ENCODE measurements around the gene DUOXA1.

The DUOXA1 gene

GRCh38 chr15:45129651-45130129 is at the start of gene DUOXA1, which contains the start of gene DUOX1:
Gene DUOXA1, minus strand, starts transcription at chr15:45129879. Its CDS starts 6,865 bp downstream, at chr15:45123014.
Gene DUOX1, plus strand, starts transcription at chr15:45129994. Its CDS starts 1,973 bp downstream, at chr15:45131967.
- Mint-ChIP-seq H3K9me3 (no peaks in the 10 kb centered on the region), H3K27me3 (ENCODE audit: low read depth) (peaks cover 86% of the 10 kb centered on the region), H3K36me3 (ENCODE audit: low read depth) (no peaks in the 10 kb centered on the region), H3K4me3 (no peak within 1 kb of the TSS), H3K27ac (no peak within 1 kb of the TSS), H3K4me1 (ENCODE audit: low read depth) (no peaks in the 10 kb centered on the region)
- peak; percentile 10 for DNase-seq (ENCODE audit: low spot score)

GRCh38 chr15:45177285-45177684 is 47.6 kb upstream of the DUOXA1 start:
- Mint-ChIP-seq H3K4me1 (ENCODE audit: low read depth) (peaks cover 11% of the 10 kb centered on the region), H3K27me3 (ENCODE audit: low read depth) (no peaks in the 10 kb centered on the region), H3K27ac (no peak overlapping the region), H3K36me3 (ENCODE audit: low read depth) (no peaks in the 10 kb centered on the region), H3K9me3 (no peaks in the 10 kb centered on the region), H3K4me3 (no peak overlapping the region)
- DNase-seq (ENCODE audit: low spot score): no peak

- no peak overlapping the region for H3K27ac Mint-ChIP-seq
- H3K36me3 Mint-ChIP-seq (ENCODE audit: low read depth): no peaks in the 10 kb centered on the region
- no peaks in the 10 kb centered on the region for H3K27me3 Mint-ChIP-seq (ENCODE audit: low read depth)
- no peak overlapping the region for H3K4me3 Mint-ChIP-seq
- no peak for DNase-seq (ENCODE audit: low spot score)
- H3K4me1 Mint-ChIP-seq (ENCODE audit: low read depth): no peaks in the 10 kb centered on the region
- H3K9me3 Mint-ChIP-seq: no peaks in the 10 kb centered on the region
Measured at GRCh38 chr15:45174577-45174976, 44.9 kb upstream of the DUOXA1 start.

GRCh38 chr15:45174069-45174468 is 44.4 kb upstream of the DUOXA1 start:
- no peak overlapping the region for H3K4me3 Mint-ChIP-seq
- DNase-seq (ENCODE audit: low spot score): no peak
- no peaks in the 10 kb centered on the region for H3K4me1 Mint-ChIP-seq (ENCODE audit: low read depth)
- no peaks in the 10 kb centered on the region for H3K27me3 Mint-ChIP-seq (ENCODE audit: low read depth)
- H3K36me3 Mint-ChIP-seq (ENCODE audit: low read depth): no peaks in the 10 kb centered on the region
- no peaks in the 10 kb centered on the region for H3K9me3 Mint-ChIP-seq
- H3K27ac Mint-ChIP-seq: no peak overlapping the region

- no peaks in the 10 kb centered on the region for H3K27me3 Mint-ChIP-seq (ENCODE audit: low read depth)
- DNase-seq (ENCODE audit: low spot score): no peak
- no peaks in the 10 kb centered on the region for H3K9me3 Mint-ChIP-seq
- H3K36me3 Mint-ChIP-seq (ENCODE audit: low read depth): no peaks in the 10 kb centered on the region
- no peak overlapping the region for H3K4me3 Mint-ChIP-seq
- peaks cover 3% of the 10 kb centered on the region for H3K4me1 Mint-ChIP-seq (ENCODE audit: low read depth)
- no peak overlapping the region for H3K27ac Mint-ChIP-seq
Measured at GRCh38 chr15:45171912-45172311, 42.2 kb upstream of the DUOXA1 start.

GRCh38 chr15:45169608-45170480 is 40.2 kb upstream of the DUOXA1 start:
- H3K36me3 Mint-ChIP-seq (ENCODE audit: low read depth): peaks cover 2% of the 10 kb centered on the region
- H3K4me1 Mint-ChIP-seq (ENCODE audit: low read depth): peaks cover 9% of the 10 kb centered on the region
- H3K4me3 Mint-ChIP-seq: no peak overlapping the region
- H3K27ac Mint-ChIP-seq: no peak overlapping the region
- DNase-seq (ENCODE audit: low spot score): no peak
- no peaks in the 10 kb centered on the region for H3K9me3 Mint-ChIP-seq
- H3K27me3 Mint-ChIP-seq (ENCODE audit: low read depth): no peaks in the 10 kb centered on the region

GRCh38 chr15:45168751-45169551 is 39.3 kb upstream of the DUOXA1 start:
- no peak overlapping the region for H3K4me3 Mint-ChIP-seq
- no peak for DNase-seq (ENCODE audit: low spot score)
- H3K27ac Mint-ChIP-seq: no peak overlapping the region
- no peaks in the 10 kb centered on the region for H3K9me3 Mint-ChIP-seq
- no peaks in the 10 kb centered on the region for H3K27me3 Mint-ChIP-seq (ENCODE audit: low read depth)
- peaks cover 9% of the 10 kb centered on the region for H3K4me1 Mint-ChIP-seq (ENCODE audit: low read depth)
- peaks cover 2% of the 10 kb centered on the region for H3K36me3 Mint-ChIP-seq (ENCODE audit: low read depth)

GRCh38 chr15:45168286-45168685 is 38.6 kb upstream of the DUOXA1 start:
- H3K27ac Mint-ChIP-seq: no peak overlapping the region
- H3K9me3 Mint-ChIP-seq: no peaks in the 10 kb centered on the region
- peaks cover 2% of the 10 kb centered on the region for H3K36me3 Mint-ChIP-seq (ENCODE audit: low read depth)
- H3K4me1 Mint-ChIP-seq (ENCODE audit: low read depth): peaks cover 9% of the 10 kb centered on the region
- DNase-seq (ENCODE audit: low spot score): no peak
- no peak overlapping the region for H3K4me3 Mint-ChIP-seq
- H3K27me3 Mint-ChIP-seq (ENCODE audit: low read depth): no peaks in the 10 kb centered on the region

GRCh38 chr15:45167631-45168205 is 38.0 kb upstream of the DUOXA1 start:
- Mint-ChIP-seq H3K4me3 (peak overlapping the region; percentile 64), H3K36me3 (ENCODE audit: low read depth) (peaks cover 2% of the 10 kb centered on the region), H3K27me3 (ENCODE audit: low read depth) (no peaks in the 10 kb centered on the region), H3K9me3 (no peaks in the 10 kb centered on the region), H3K27ac (peak overlapping the region; percentile 83), H3K4me1 (ENCODE audit: low read depth) (peaks cover 9% of the 10 kb centered on the region)
- DNase-seq (ENCODE audit: low spot score): no peak

GRCh38 chr15:45166834-45167630 is 37.4 kb upstream of the DUOXA1 start:
- Mint-ChIP-seq H3K4me1 (ENCODE audit: low read depth) (peaks cover 11% of the 10 kb centered on the region), H3K36me3 (ENCODE audit: low read depth) (peaks cover 2% of the 10 kb centered on the region), H3K27me3 (ENCODE audit: low read depth) (no peaks in the 10 kb centered on the region), H3K9me3 (no peaks in the 10 kb centered on the region), H3K4me3 (peak overlapping the region; percentile 64), H3K27ac (peak overlapping the region; percentile 83)
- DNase-seq (ENCODE audit: low spot score): peak; percentile 79

- Mint-ChIP-seq H3K27ac (peak overlapping the region; percentile 81), H3K4me3 (peak overlapping the region; percentile 83), H3K4me1 (ENCODE audit: low read depth) (peaks cover 11% of the 10 kb centered on the region), H3K36me3 (ENCODE audit: low read depth) (peaks cover 3% of the 10 kb centered on the region), H3K9me3 (no peaks in the 10 kb centered on the region), H3K27me3 (ENCODE audit: low read depth) (no peaks in the 10 kb centered on the region)
- no peak for DNase-seq (ENCODE audit: low spot score)
Measured at GRCh38 chr15:45165536-45165935, 35.9 kb upstream of the DUOXA1 start.

GRCh38 chr15:45164914-45165313 is 35.2 kb upstream of the DUOXA1 start:
- no peak for DNase-seq (ENCODE audit: low spot score)
- Mint-ChIP-seq H3K27ac (peak overlapping the region; percentile 81), H3K9me3 (no peaks in the 10 kb centered on the region), H3K4me1 (ENCODE audit: low read depth) (peaks cover 11% of the 10 kb centered on the region), H3K4me3 (peak overlapping the region; percentile 83), H3K36me3 (ENCODE audit: low read depth) (peaks cover 3% of the 10 kb centered on the region), H3K27me3 (ENCODE audit: low read depth) (no peaks in the 10 kb centered on the region)

GRCh38 chr15:45163508-45163856 is 33.8 kb upstream of the DUOXA1 start:
- no peak overlapping the region for H3K27ac Mint-ChIP-seq
- no peak overlapping the region for H3K4me3 Mint-ChIP-seq
- H3K36me3 Mint-ChIP-seq (ENCODE audit: low read depth): peaks cover 3% of the 10 kb centered on the region
- no peaks in the 10 kb centered on the region for H3K27me3 Mint-ChIP-seq (ENCODE audit: low read depth)
- no peaks in the 10 kb centered on the region for H3K9me3 Mint-ChIP-seq
- no peak for DNase-seq (ENCODE audit: low spot score)
- peaks cover 16% of the 10 kb centered on the region for H3K4me1 Mint-ChIP-seq (ENCODE audit: low read depth)
